Measurements from ENCODE around the gene LETMD1.

LETMD1 gene, protein sequence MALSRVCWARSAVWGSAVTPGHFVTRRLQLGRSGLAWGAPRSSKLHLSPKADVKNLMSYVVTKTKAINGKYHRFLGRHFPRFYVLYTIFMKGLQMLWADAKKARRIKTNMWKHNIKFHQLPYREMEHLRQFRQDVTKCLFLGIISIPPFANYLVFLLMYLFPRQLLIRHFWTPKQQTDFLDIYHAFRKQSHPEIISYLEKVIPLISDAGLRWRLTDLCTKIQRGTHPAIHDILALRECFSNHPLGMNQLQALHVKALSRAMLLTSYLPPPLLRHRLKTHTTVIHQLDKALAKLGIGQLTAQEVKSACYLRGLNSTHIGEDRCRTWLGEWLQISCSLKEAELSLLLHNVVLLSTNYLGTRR

DNA sequence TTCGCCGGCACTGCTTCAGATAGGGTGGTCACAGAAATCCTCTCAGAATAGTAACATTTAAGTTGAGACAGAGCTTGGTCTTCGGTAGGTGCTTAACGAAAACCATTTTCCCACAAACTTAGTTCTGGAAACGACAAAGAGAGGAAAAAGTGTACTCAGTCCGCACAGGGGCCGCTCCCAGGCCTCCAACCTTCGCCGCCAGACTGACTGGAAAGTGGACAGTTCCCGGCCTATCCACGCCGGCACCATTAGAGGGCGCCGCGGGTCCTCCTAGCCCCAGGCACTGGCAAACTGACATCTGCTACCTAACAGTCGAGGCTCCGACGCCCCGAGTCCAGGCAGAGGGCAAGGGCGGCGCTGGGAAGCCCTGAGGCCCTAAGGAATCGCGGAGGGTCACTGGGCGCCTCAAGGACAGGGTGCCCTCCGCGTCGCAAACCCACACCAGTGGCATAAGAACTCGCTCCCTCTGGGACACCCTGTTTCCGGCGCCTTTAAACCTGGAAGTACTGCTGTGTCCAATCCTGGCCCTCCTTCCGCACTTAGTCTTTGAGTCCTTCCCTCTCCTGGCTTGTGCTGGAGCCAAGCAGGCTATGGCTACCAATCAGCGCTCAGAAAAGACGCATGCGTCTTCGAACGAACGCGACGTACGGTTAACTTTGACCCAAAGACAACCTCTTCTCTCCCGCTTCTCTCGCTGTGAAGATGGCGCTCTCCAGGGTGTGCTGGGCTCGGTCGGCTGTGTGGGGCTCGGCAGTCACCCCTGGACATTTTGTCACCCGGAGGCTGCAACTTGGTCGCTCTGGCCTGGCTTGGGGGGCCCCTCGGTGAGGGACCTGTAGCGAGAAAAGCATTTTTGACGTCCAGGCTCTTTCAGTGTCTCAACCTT is at the start of gene LETMD1:
LETMD1 (plus strand) TSS at position 673 of the 886 bp plus-strand sequence; CDS start at position 703, 30 bp downstream.
- TF ChIP-seq, protein P1, sequence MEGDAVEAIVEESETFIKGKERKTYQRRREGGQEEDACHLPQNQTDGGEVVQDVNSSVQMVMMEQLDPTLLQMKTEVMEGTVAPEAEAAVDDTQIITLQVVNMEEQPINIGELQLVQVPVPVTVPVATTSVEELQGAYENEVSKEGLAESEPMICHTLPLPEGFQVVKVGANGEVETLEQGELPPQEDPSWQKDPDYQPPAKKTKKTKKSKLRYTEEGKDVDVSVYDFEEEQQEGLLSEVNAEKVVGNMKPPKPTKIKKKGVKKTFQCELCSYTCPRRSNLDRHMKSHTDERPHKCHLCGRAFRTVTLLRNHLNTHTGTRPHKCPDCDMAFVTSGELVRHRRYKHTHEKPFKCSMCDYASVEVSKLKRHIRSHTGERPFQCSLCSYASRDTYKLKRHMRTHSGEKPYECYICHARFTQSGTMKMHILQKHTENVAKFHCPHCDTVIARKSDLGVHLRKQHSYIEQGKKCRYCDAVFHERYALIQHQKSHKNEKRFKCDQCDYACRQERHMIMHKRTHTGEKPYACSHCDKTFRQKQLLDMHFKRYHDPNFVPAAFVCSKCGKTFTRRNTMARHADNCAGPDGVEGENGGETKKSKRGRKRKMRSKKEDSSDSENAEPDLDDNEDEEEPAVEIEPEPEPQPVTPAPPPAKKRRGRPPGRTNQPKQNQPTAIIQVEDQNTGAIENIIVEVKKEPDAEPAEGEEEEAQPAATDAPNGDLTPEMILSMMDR (IDR thresholded peaks at IDR 0.05; ENCODE audit: low read depth, low read length): peak; percentile 97
- H3K4me3 ChIP-seq (ENCODE audit: low read depth, low read length): peak within 1 kb of the TSS; percentile 93
- in situ Hi-C loops (cut with HindIII; ENCODE audit: low sequenced_read_pairs): no loop called here
- peak; percentile 99 for DNase-seq (ENCODE audit: low read depth, low spot score)

DNA sequence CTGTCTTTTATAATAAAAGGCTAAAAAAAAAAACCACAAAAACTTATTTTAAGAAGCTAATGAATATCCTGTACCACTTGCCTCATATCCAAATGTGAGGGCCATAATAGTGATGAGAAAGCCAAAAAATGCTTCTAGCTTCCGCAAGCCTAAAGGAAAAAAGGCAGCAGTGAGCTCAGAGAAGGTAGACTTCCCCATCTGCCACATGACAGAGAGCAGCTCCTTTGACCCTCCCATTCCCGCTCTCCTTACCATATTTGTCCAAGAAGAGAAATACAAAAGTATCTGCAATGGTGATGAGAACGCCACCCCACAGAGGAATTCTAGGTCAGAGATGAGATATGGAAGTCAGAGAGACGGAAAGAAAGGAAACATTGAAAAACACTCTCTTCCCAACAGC is 49.0 kb upstream of the LETMD1 start:
- TF ChIP-seq, protein P1 (IDR thresholded peaks at IDR 0.05; ENCODE audit: low read depth, low read length): no peak
- H3K4me3 ChIP-seq (ENCODE audit: low read depth, low read length): no peak overlapping the region
- in situ Hi-C loops (cut with HindIII; ENCODE audit: low sequenced_read_pairs): no loop called here
- no peak for DNase-seq (ENCODE audit: low read depth, low spot score)

DNA sequence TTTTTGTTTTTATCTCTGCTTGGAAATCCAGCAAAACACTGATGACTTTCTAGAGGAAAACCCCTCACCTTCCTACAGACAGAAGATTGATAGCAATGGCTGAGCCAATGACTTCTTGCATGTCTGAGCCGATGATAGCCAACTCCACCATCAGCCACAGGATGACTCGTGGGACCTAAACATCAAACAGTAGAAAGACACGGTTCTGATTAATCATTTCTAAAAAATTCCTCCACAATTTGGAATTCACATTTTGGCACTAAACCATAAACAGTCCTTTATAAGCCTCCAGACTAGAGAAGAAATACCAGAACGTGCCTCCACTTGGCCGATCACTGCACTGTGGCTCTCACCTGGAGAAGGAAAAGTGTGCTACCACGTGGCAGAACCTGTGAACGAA is 47.9 kb upstream of the LETMD1 start:
- in situ Hi-C loops (cut with HindIII; ENCODE audit: low sequenced_read_pairs): no loop called here
- TF ChIP-seq, protein P1 (IDR thresholded peaks at IDR 0.05; ENCODE audit: low read depth, low read length): no peak
- no peak overlapping the region for H3K4me3 ChIP-seq (ENCODE audit: low read depth, low read length)
- peak; percentile 13 for DNase-seq (ENCODE audit: low read depth, low spot score)

DNA sequence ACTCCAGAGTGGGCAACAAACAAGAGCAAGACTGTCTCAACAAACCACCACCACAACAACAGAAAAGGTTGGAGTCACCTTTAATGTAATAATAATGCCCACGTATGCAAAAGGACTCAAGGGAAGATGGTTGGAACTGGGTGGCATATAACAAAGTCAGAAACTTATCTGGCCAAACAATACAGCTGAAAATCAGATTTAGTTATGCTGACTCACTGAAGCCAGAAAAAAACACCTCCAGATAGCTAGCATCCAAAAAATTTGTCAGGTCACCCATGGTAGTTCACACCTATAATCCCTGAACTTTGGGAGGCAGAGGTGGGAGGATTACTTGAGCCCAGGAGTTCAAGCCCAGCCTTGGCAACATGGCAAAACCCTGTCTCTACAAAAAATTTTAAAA is 46.3 kb upstream of the LETMD1 start:
- in situ Hi-C loops (cut with HindIII; ENCODE audit: low sequenced_read_pairs): no loop called here
- no peak for DNase-seq (ENCODE audit: low read depth, low spot score)
- H3K4me3 ChIP-seq (ENCODE audit: low read depth, low read length): no peak overlapping the region
- TF ChIP-seq, protein P1 (IDR thresholded peaks at IDR 0.05; ENCODE audit: low read depth, low read length): no peak

DNA sequence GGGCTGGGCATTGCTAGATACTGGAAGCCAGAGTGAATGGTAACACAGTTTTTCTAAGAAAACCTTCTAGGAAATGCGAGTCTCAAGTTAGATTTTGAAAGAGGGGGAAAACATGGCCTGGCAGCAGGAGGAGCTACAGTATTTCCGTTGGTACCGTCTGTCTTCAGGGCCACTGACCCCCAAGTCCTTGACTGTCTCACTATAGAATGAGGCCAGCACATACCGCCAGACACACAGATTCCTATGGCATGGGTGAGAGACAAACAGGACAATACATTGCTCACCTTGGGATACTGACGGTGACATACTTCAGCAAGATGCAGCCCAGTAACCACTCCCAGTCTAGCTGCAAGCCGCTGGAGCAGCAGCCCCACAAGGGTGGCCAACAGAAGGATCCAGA is 43.6 kb upstream of the LETMD1 start:
- in situ Hi-C loops (cut with HindIII; ENCODE audit: low sequenced_read_pairs): no loop called here
- DNase-seq (ENCODE audit: low read depth, low spot score): no peak
- H3K4me3 ChIP-seq (ENCODE audit: low read depth, low read length): no peak overlapping the region
- TF ChIP-seq, protein P1 (IDR thresholded peaks at IDR 0.05; ENCODE audit: low read depth, low read length): no peak

DNA sequence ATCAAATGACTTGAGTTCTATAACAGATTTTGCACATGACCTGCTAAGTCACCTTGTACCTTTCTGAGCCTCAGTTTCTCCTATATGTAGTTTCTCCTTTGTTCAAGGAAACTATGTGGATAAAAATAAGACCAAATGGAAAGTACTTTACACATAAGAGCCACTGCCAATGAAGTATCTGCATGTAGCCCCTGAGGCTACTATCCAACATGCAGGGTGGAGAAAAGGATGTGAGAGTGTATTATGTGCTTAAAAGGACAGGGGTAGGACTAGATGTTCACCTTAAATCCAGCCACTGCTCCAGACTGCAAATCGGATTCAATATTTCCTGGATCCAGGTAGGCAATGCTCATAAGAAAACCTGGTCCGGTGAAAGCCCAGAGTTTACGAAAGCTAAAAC is 43.1 kb upstream of the LETMD1 start:
- TF ChIP-seq, protein P1 (IDR thresholded peaks at IDR 0.05; ENCODE audit: low read depth, low read length): no peak
- in situ Hi-C loops (cut with HindIII; ENCODE audit: low sequenced_read_pairs): no loop called here
- H3K4me3 ChIP-seq (ENCODE audit: low read depth, low read length): no peak overlapping the region
- DNase-seq (ENCODE audit: low read depth, low spot score): no peak

Measured in astrocyte of the spinal cord (primary cell).